ENCODE data around the gene DNASE1L2.
A peak's percentile ranks its signal among the peaks of the same experiment; 100 is the strongest.

The DNASE1L2 gene

GRCh38 chr16:2236337-2237101, at the start of gene DNASE1L2:
Gene DNASE1L2 (plus strand): TSS chr16:2236444. CDS start chr16:2236817, 373 bp downstream.
- Histone ChIP-seq H3K9ac (ENCODE audit: low read depth, low read length) (peak within 1 kb of the TSS; percentile 48), H3K9me3 (ENCODE audit: control insufficient read depth, insufficient read depth, low read length) (no peaks in the 10 kb centered on the region), H3K36me3 (ENCODE audit: insufficient read depth, low read length) (no peaks in the 10 kb centered on the region), H3K4me1 (ENCODE audit: insufficient read depth, low read length) (no peaks in the 10 kb centered on the region; the same call in 1 of the 2 replicates)

GRCh38 chr16:2186505-2186904, 49.7 kb upstream of the DNASE1L2 start:
- no peaks in the 10 kb centered on the region for H3K4me1 ChIP-seq (ENCODE audit: insufficient read depth, low read length)
- H3K9me3 ChIP-seq (ENCODE audit: control insufficient read depth, insufficient read depth, low read length) = no peaks in the 10 kb centered on the region
- no peaks in the 10 kb centered on the region for H3K36me3 ChIP-seq (ENCODE audit: insufficient read depth, low read length)
- no peak overlapping the region for H3K9ac ChIP-seq (ENCODE audit: low read depth, low read length)

GRCh38 chr16:2187212-2187611, 49.0 kb upstream of the DNASE1L2 start:
- H3K9me3 ChIP-seq (ENCODE audit: control insufficient read depth, insufficient read depth, low read length) = no peaks in the 10 kb centered on the region
- H3K36me3 ChIP-seq (ENCODE audit: insufficient read depth, low read length) = no peaks in the 10 kb centered on the region
- H3K4me1 ChIP-seq (ENCODE audit: insufficient read depth, low read length) = no peaks in the 10 kb centered on the region
- no peak overlapping the region for H3K9ac ChIP-seq (ENCODE audit: low read depth, low read length)

DNA sequence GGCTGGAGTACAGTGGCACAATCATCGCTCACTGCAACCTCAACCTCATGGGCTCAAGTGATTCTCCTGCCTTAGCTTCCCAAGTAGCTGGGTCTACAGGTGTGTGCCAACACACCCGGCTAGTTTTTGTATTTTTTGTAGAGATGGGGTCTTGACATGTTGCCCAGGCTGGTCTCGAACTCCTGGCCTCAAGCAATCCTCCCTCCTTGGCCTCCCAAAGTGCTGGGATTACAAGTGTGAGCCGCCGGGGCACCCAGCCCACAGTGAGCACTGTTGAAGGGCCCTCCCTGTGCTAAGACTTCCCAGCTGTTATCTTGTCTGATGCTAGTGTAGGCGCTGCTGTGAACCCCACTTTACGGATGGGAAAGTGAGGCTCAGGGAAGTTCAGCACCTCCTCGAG, 47.8 kb upstream of the DNASE1L2 start:
- Histone ChIP-seq H3K4me1 (ENCODE audit: insufficient read depth, low read length) (no peaks in the 10 kb centered on the region), H3K9ac (ENCODE audit: low read depth, low read length) (no peak overlapping the region), H3K36me3 (ENCODE audit: insufficient read depth, low read length) (no peaks in the 10 kb centered on the region), H3K9me3 (ENCODE audit: control insufficient read depth, insufficient read depth, low read length) (no peaks in the 10 kb centered on the region)

DNA sequence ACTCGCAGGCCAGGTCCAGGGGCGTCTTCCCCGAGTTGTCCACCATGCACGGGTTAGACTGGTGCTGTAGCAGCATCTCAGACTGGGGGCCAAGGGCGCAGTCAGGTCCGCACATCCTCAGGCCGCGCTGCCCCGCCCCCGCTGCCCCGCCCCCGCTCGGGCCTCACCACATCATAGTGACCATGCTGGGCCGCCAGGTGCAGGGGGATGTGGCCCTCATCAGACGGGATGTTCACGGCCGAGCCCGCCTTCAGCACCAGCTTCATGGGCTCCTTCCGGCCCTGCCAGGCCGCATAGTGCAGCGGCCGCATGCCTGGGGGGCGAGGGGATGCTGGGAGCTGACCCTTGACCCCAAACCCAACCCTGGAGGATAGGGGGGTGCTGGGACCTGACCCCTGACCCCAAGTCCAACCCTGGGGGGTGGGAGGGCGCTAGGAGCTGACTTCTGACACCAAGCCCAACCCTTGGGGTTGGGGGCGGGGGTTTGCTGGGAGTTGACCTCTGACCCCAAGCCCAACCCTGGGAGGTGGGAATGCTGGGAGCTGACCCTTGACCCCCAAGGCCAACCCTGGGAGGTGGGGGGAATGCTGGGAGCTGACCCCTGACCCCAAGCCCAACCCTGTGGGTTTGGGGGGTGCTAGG, 46.9 kb upstream of the DNASE1L2 start:
- H3K9ac ChIP-seq (ENCODE audit: low read depth, low read length) = no peak overlapping the region
- H3K36me3 ChIP-seq (ENCODE audit: insufficient read depth, low read length) = no peaks in the 10 kb centered on the region
- no peaks in the 10 kb centered on the region for H3K9me3 ChIP-seq (ENCODE audit: control insufficient read depth, insufficient read depth, low read length)
- H3K4me1 ChIP-seq (ENCODE audit: insufficient read depth, low read length) = no peaks in the 10 kb centered on the region

- Histone ChIP-seq H3K36me3 (ENCODE audit: insufficient read depth, low read length) (no peaks in the 10 kb centered on the region), H3K9ac (ENCODE audit: low read depth, low read length) (no peak overlapping the region), H3K4me1 (ENCODE audit: insufficient read depth, low read length) (no peaks in the 10 kb centered on the region), H3K9me3 (ENCODE audit: control insufficient read depth, insufficient read depth, low read length) (no peaks in the 10 kb centered on the region)
Observed at GRCh38 chr16:2190002-2190658, 46.1 kb upstream of the DNASE1L2 start.

GRCh38 chr16:2190659-2191445, 45.4 kb upstream of the DNASE1L2 start:
- Histone ChIP-seq H3K9ac (ENCODE audit: low read depth, low read length) (no peak overlapping the region), H3K9me3 (ENCODE audit: control insufficient read depth, insufficient read depth, low read length) (no peaks in the 10 kb centered on the region), H3K4me1 (ENCODE audit: insufficient read depth, low read length) (no peaks in the 10 kb centered on the region)

GRCh38 chr16:2191446-2191706, 44.9 kb upstream of the DNASE1L2 start:
- no peak overlapping the region for H3K9ac ChIP-seq (ENCODE audit: low read depth, low read length)
- no peaks in the 10 kb centered on the region for H3K9me3 ChIP-seq (ENCODE audit: control insufficient read depth, insufficient read depth, low read length)
- H3K36me3 ChIP-seq (ENCODE audit: insufficient read depth, low read length) = no peaks in the 10 kb centered on the region

More at GRCh38 chr16:2190659-2191445, 45.4 kb upstream of the DNASE1L2 start:
- no peaks in the 10 kb centered on the region for H3K36me3 ChIP-seq (ENCODE audit: insufficient read depth, low read length)

GRCh38 chr16:2194166-2194834, 41.9 kb upstream of the DNASE1L2 start:
- H3K9me3 ChIP-seq (ENCODE audit: control insufficient read depth, insufficient read depth, low read length) = no peaks in the 10 kb centered on the region
- no peaks in the 10 kb centered on the region for H3K36me3 ChIP-seq (ENCODE audit: insufficient read depth, low read length)
- no peaks in the 10 kb centered on the region for H3K4me1 ChIP-seq (ENCODE audit: insufficient read depth, low read length)
- no peak overlapping the region for H3K9ac ChIP-seq (ENCODE audit: low read depth, low read length)

More at GRCh38 chr16:2191446-2191706, 44.9 kb upstream of the DNASE1L2 start:
- H3K4me1 ChIP-seq (ENCODE audit: insufficient read depth, low read length) = no peaks in the 10 kb centered on the region

DNA sequence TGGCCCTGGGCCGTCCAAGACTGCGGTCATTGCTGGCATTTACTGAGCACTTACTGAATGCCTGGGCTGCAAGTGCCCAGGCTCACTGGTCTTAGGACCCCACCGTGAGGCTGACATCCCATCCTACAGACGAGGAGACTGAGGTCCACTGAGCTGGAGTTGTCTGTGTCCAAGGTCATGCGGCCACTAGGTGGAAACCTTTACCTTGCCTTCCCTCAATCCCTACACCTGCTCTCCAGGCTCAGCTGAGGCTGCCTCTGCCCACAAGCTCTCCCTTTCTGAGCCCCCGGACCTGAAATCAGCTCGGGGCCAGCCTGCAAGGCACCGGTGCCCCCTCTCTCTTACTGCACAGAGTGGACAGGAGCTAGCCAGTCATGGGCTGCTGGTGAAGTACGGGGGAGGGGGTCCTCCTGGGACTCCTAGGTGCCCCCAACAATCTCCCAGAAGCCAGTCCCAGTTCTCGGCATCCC, 41.4 kb upstream of the DNASE1L2 start:
- Histone ChIP-seq H3K9me3 (ENCODE audit: control insufficient read depth, insufficient read depth, low read length) (no peaks in the 10 kb centered on the region), H3K9ac (ENCODE audit: low read depth, low read length) (peak overlapping the region; percentile 30; the same call in 1 of the 2 replicates), H3K36me3 (ENCODE audit: insufficient read depth, low read length) (no peaks in the 10 kb centered on the region), H3K4me1 (ENCODE audit: insufficient read depth, low read length) (no peaks in the 10 kb centered on the region)

- Histone ChIP-seq H3K9me3 (ENCODE audit: control insufficient read depth, insufficient read depth, low read length) (no peaks in the 10 kb centered on the region), H3K9ac (ENCODE audit: low read depth, low read length) (peak overlapping the region; percentile 30; the same call in 1 of the 2 replicates), H3K36me3 (ENCODE audit: insufficient read depth, low read length) (no peaks in the 10 kb centered on the region), H3K4me1 (ENCODE audit: insufficient read depth, low read length) (no peaks in the 10 kb centered on the region)
Observed at GRCh38 chr16:2195322-2196161, 40.7 kb upstream of the DNASE1L2 start.

- Histone ChIP-seq H3K4me1 (ENCODE audit: insufficient read depth, low read length) (no peaks in the 10 kb centered on the region), H3K9ac (ENCODE audit: low read depth, low read length) (peak within 1 kb of the TSS; percentile 42; the same call in 1 of the 2 replicates)
Observed at GRCh38 chr16:2196162-2196980, 39.9 kb upstream of the DNASE1L2 start, which contains the start of gene CASKIN1. Gene CASKIN1 (minus strand): TSS chr16:2196605. CDS start chr16:2196432, 173 bp downstream.

More at GRCh38 chr16:2196162-2196980, 39.9 kb upstream of the DNASE1L2 start, which contains the start of gene CASKIN1:
- no peaks in the 10 kb centered on the region for H3K9me3 ChIP-seq (ENCODE audit: control insufficient read depth, insufficient read depth, low read length)
- H3K36me3 ChIP-seq (ENCODE audit: insufficient read depth, low read length) = no peaks in the 10 kb centered on the region

All from ES-I3 (cell line).